GM18867 (cell line): ENCODE measurements around the gene MUC4.

Experiments used
- ATAC-seq: cut with Tn5 transposase; IDR thresholded peaks from one replicate; pipeline ENCODE4 v1.9.1; 2021; ENCODE audit warnings: mild to moderate bottlenecking, moderate library complexity; ENCODE audit not compliant: unreplicated experiment

The MUC4 gene

DNA sequence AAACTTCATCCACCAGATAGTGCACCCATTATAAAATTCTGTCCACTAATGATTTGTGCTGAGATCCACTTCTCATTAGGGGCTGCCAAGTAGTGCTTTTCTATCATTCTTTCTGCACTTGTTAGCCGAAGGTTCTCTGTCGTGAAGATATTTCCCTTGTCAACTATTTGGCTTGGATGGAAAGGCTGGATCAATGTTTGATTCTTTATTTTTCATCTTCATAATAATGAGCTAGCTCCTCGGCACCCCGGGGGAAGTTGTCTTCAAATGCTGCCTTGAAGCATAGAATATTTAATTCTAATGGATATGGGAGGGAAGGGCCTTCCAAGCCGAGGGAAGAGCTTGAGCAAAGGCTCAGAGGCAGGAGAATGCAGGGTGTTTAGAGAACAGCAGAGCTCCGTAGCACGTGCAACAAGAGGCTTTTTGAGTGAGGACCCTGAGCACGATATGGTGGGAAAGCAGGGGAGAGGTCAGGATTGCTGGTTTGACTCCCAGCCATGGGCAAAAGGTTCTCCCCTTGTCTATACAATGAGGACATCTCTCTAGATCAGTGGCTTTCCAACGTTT, 107.2 kb downstream of the MUC4 start:
- ATAC-seq: no peak

DNA sequence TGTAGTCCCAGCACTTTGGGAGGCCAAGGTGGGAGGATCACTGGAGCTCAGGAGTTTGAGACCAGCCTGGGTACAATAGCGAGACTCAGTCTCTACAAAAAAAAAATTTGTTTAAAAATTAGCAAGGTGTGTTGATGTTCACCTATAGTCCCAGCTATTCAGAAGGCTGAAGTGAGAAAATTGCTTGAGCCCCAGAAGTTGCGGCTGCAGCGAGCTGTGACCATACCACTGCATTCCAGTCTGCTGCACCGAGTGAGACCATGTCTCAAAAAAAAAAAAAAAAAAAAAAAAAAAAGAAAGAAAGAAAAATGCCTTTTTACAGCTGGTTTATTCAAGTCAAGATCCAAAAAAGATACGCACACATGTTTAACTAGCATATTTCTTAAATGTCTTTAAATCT, 108.0 kb downstream of the MUC4 start:
- ATAC-seq: no peak

DNA sequence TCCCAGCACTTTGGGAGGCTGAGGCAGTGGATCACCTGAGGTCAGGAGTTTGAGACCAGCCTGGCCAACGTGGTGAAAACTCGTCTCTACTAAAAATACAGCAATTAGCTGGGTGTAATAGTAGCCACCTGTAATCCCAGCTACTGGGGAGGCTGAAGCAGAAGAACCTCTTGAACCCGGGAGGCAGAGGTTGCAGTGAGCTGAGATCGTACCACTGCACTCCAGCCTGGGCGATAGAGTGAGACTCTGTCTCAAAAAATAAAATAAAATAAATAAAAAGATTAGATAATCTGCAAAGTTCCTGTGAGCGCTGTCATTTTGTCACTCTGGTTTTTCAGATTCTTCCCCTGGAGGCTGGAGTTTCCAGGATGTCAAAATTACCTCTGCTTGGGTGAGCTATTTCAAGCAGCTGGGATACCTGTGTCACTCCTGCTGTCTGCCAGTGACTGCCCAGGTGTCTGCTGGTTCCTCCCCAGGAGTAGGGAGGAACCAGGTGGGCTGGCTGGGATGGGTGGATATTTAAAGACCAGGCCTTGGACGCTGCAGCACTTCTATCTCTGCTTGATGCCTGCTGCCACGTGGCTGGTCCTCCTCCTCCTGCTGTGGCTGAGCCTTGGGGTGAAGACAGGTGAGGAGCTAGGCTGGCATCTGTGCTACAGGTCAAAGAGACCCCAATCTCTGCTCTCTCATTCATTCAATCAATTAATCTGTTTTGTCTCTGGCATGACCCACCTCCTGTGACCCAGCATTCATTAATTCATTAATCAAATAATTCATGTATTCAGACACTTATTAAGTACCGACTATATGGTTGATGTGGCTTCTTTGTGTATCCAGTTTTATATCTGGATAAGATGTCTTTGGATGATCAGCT, 110.5 kb downstream of the MUC4 start:
- no peak for ATAC-seq

DNA sequence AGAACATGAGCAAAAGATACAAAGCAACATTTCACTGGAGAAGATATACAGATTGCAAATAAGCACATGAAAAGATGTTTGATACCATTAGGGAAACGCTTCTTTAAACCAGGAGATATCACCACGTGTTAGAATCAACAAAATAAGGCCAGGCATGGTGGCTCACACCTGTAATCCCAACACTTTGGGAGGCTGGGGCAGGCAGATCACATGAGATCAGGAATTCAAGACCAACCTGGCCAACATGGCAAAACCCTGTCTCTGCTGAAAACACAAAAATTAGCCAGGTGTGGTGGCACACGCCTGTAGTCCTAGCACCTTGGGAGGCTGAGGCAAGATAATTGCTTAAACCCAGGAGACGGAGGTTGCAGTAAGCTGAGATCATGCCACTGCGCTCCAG, 111.4 kb downstream of the MUC4 start:
- ATAC-seq: no peak

DNA sequence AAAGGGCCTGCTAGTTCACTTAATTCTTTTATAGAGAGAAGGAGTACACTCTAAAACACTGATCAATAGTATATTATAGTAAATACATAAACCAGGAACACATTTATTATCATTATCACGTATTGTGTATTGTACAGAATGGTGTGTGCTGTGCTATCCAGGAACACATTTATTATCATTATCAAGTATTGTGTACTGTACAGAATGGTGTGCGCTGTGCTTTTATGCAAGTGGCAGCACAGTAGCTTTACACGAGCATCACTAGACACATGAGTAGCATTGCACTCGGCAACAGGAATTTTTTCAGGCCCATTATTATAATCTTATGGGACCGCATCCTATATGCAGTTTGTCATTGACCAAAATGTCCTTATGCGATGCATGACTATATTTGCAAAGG, 111.9 kb downstream of the MUC4 start:
- ATAC-seq: no peak

DNA sequence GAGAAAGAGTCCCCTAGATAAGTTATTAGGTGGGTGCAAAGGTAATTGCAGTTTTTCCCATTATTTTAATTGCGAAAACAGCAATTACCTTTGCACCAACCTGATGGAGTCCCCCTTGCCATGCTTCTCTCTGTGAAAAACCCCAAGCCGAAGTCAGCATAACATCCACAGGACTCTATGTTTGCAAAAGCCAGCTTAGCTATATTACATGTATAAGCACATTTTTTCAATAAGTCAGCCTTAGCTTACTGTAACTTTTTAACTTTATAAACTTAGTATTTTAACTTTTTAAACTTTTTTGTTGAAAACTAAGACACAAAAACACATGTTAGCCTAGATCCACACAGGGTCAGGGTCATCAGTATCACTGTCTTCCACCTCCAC, 112.3 kb downstream of the MUC4 start:
- no peak for ATAC-seq

DNA sequence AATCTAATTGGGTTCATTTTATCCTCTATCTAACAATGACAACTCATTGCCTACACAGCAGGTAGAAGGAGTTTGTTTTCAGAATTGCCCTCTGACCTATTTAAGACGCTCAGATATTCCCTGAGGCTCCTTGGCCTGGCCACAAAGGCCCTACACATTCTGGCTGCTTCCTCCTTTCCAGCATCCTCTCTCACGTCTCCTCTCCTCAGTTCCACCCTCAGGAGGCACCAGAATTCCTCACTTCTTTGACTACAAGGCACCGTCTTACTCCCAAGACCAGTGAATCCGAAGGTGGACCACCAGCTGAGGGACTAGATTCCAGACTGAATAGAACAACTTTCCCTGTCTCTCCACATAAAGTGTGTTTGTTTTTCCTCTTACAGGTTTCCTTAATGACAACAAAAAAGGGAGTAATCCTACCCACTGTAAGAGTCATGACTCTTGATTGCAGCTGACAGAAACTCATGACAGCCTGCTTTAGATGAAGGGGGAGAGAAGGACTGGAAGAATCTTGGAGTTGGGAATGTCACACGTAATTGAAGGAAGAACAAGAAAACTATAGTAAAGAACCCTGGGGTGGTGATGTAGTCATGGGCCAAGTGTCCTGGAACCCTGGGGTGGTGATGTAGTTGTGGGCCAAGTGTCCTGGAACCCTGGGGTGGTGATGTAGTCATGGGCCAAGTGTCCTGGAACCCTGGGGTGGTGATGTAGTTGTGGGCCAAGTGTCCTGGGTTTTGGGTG, 112.9 kb downstream of the MUC4 start:
- ATAC-seq: no peak

DNA sequence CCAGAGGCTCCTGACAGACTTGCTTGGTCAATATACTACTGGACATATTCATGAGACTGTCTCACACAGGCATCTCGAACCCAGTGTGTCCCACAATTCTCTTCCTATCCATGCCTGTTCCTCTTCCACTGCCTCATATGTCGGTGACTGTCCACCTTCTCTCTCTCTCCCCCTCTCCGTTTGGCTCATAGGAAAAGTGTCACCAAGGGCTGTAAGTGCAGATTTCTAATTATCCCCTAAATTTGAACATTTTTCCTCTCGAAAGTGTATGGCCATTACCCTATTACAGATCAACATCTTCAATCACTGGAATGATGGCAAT, 113.4 kb downstream of the MUC4 start:
- ATAC-seq: no peak

DNA sequence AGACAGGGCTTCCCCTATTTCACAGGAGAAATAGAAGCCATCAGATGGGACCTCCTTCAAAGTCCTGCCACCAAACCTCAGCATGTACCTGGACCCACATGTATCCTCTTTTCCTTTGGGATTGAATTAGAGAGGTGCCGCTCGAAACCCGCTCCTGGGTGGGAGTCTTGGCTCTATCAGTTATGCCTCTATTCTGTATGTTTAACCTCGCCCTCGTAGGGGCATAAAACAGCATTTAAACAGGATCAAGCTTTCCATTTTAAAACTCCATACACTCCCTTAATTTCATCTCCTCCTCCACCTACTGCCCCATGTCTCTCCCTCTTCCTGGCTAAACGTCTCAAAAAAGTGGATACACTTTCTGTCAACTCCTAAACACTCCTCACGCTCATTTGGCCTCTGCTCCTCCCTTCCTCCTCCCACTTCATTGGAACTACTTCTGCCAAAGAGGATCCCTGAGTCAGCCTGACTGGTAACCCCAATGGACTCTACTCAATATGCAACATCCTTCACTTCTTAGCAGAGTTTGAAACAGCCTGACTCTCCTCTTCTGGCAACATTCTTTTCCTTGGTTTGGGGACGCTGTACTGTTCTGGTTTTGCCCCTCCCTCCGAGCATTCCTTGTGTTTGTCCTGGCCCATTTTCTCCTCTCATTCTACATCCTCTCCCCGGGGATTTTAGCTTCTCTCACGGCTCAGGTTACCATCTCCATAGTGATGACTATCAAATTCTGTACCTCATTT, 114.0 kb downstream of the MUC4 start:
- ATAC-seq: no peak
